IMR-90 (cell line): Measurements from ENCODE around the gene OR51M1. TPM values are rescaled to one million over a fixed set of nuclear protein-coding genes. Genes with fewer than 3 reads are reported as not detected.
"Not testable (repeated sequence)": the region's sequence is repeated elsewhere in the genome, so short reads cannot be mapped to it uniquely, and the experiment has no call there.

Experiments
- ATAC-seq: fragments of 200-7000 bp; cut with Tn5 transposase; 2 replicates; pipeline ENCODE4 v1.9.1; 2020; ENCODE audit warnings: low read depth, mild to moderate bottlenecking, moderate library complexity
- BruUV-seq: library from RNA; stranded (reverse); fragments of 400-500 nt; replicated peaks from 2 replicates; lab custom pipeline; 2021; lab: Mats Ljungman, UMichigan
- CTCF ChIA-PET: fragments of 300-600 bp; formaldehyde crosslinking; extraction: SDS; loops from one replicate; lab custom pipeline; 2021; ENCODE audit warnings: antibody characterized with exemption; lab: Yijun Ruan, JAX
- POLR2A ChIA-PET: fragments of 300-600 bp; sonication (Branson Sonifier 250); formaldehyde crosslinking; loops from one replicate; lab custom pipeline; 2022; ENCODE audit warnings: antibody characterized with exemption; ENCODE audit not compliant: unreplicated experiment; lab: Charles Lee
- DNase-seq: peaks from one replicate; pipeline ENCODE4 v3.0.0; 2013
- H2AFZ ChIP-seq: replicated peaks from 2 replicates; pipeline ENCODE3; 2013; ENCODE audit warnings: low read length, mild to moderate bottlenecking; ENCODE audit not compliant: poor library complexity
- H2AK5ac ChIP-seq: 2 replicates; pipeline ENCODE4 v1.6.1; 2013; ENCODE audit warnings: low read depth, low read length, inconsistent platforms
- H2AK9ac ChIP-seq: replicated peaks from 2 replicates; pipeline ENCODE3; 2013; ENCODE audit warnings: mild to moderate bottlenecking, low read depth, low read length, moderate library complexity; ENCODE audit not compliant: poor library complexity
- H2BK120ac ChIP-seq: 2 replicates; pipeline ENCODE4 v1.6.1; 2013; ENCODE audit warnings: low read depth, low read length, inconsistent platforms
- H2BK15ac ChIP-seq: 3 replicates; pipeline ENCODE4 v1.6.1; 2013; ENCODE audit warnings: low read depth, low read length, inconsistent platforms
- H2BK20ac ChIP-seq: 2 replicates; pipeline ENCODE4 v1.6.1; 2013; ENCODE audit warnings: low read depth, mild to moderate bottlenecking, inconsistent platforms, low read length, moderate library complexity
- H2BK5ac ChIP-seq: 2 replicates; pipeline ENCODE4 v1.6.1; 2013; ENCODE audit warnings: mild to moderate bottlenecking, low read depth, low read length, inconsistent platforms; ENCODE audit not compliant: poor library complexity, severe bottlenecking
- H3K14ac ChIP-seq: replicated peaks from 2 replicates; pipeline ENCODE4 v1.6.1; 2013; ENCODE audit warnings: low read depth, low read length, inconsistent platforms
- H3K18ac ChIP-seq: 2 replicates; pipeline ENCODE4 v1.6.1; 2013; ENCODE audit warnings: low read depth, low read length, control low read depth
- H3K23ac ChIP-seq: 2 replicates; pipeline ENCODE4 v1.6.1; 2013; ENCODE audit warnings: low read depth, low read length, inconsistent platforms
- H3K27ac ChIP-seq: 2 replicates; pipeline ENCODE4 v1.5.1; 2013; ENCODE audit warnings: mild to moderate bottlenecking, control low read depth, low read length; ENCODE audit not compliant: insufficient read depth
- H3K27me3 ChIP-seq: 2 replicates; pipeline ENCODE4 v1.6.1; 2013; ENCODE audit warnings: low read length; ENCODE audit not compliant: control insufficient read depth, insufficient read depth
- H3K36me3 ChIP-seq: 2 replicates; pipeline ENCODE4 v1.6.1; 2013; ENCODE audit warnings: low read length, mixed read lengths; ENCODE audit not compliant: control insufficient read depth, insufficient read depth
- H3K4ac ChIP-seq: 2 replicates; pipeline ENCODE4 v1.6.1; 2013; ENCODE audit warnings: low read depth, low read length, inconsistent platforms
- H3K4me1 ChIP-seq: 2 replicates; pipeline ENCODE4 v1.6.1; 2013; ENCODE audit warnings: low read length, mixed read lengths; ENCODE audit not compliant: control insufficient read depth, insufficient read depth
- H3K4me2 ChIP-seq: 2 replicates; pipeline ENCODE4 v1.6.1; 2013; ENCODE audit warnings: low read depth, mild to moderate bottlenecking, control low read depth, low read length, moderate library complexity
- H3K4me3 ChIP-seq: 2 replicates; pipeline ENCODE4 v1.5.1; 2013; ENCODE audit warnings: low read depth, mild to moderate bottlenecking, control low read depth, low read length, moderate library complexity; ENCODE audit not compliant: insufficient read depth
- H3K56ac ChIP-seq: 2 replicates; pipeline ENCODE4 v1.6.1; 2013; ENCODE audit warnings: low read length, inconsistent platforms; ENCODE audit not compliant: insufficient read depth; ENCODE audit errors: extremely low read depth
- H3K79me1 ChIP-seq, 2 experiments: 2 replicates each; pipeline ENCODE4 v1.6.1; 2013; ENCODE audit warnings: low read length in 2 of 2, inconsistent platforms in 1 of 2, low read depth in 1 of 2
- H3K9ac ChIP-seq: 2 replicates; pipeline ENCODE4 v1.6.1; 2013; ENCODE audit warnings: low read depth, low read length, control low read depth
- H3K9me1 ChIP-seq: 2 replicates; pipeline ENCODE4 v1.6.1; 2013; ENCODE audit warnings: low read length, inconsistent platforms; ENCODE audit not compliant: insufficient read depth
- H3K9me3 ChIP-seq: 2 replicates; pipeline ENCODE4 v1.6.1; 2013; ENCODE audit warnings: low read length; ENCODE audit not compliant: control insufficient read depth, insufficient read depth
- H4K20me1 ChIP-seq: 2 replicates; pipeline ENCODE4 v1.6.1; 2013; ENCODE audit warnings: low read length, inconsistent platforms; ENCODE audit not compliant: insufficient read depth
- H4K5ac ChIP-seq: 2 replicates; pipeline ENCODE4 v1.6.1; 2013; ENCODE audit warnings: mild to moderate bottlenecking, low read depth, low read length, control low read depth
- H4K8ac ChIP-seq, 2 experiments: 2 replicates each; pipeline ENCODE4 v1.6.1; 2013; ENCODE audit warnings: low read depth in 2 of 2, low read length in 2 of 2, control low read depth in 1 of 2, inconsistent platforms in 1 of 2
- H4K91ac ChIP-seq: 2 replicates; pipeline ENCODE4 v1.6.1; 2013; ENCODE audit warnings: low read depth, low read length, inconsistent platforms; ENCODE audit not compliant: insufficient read depth
- WGBS, 2 experiments: methylation state at CpG; one replicate each; pipeline versions ENCODE4 v1.1.5 to v1.1.7; 2013; ENCODE audit warnings: missing lambda C conversion rate in 2 of 2; ENCODE audit not compliant: insufficient read length in 1 of 2; ENCODE audit errors: extremely low coverage in 2 of 2; 5-methylcytosine and 5-hydroxymethylcytosine counted together
- dilution Hi-C: fragments of 300-500 bp; cut with HindIII; formaldehyde crosslinking; loops from one replicate; pipeline ENCODE4 v1.14.3; 2018; ENCODE audit warnings: low sequenced_read_pairs; ENCODE audit not compliant: unreplicated experiment
- in situ Hi-C: fragments of 300-500 bp; cut with MboI; formaldehyde crosslinking; loops from 3 replicates; pipeline ENCODE4 v1.14.3; 2019; ENCODE audit warnings: low sequenced_read_pairs, inconsistent platforms, mixed read lengths
- intact Hi-C: fragments of 100-400 bp; cut with micrococcal nuclease; formaldehyde crosslinking; loops from 2 replicates; pipeline ENCODE4 v1.10.0; 2022
- polyA plus RNA-seq, 3 experiments: library from polyadenylated mRNA; depleted of rRNA; stranded (reverse); fragments of >200 nt; gene quantifications; 2 replicates each; pipeline ENCODE4 v1.2.3, GENCODE V29; 2012; ENCODE audit warnings: low replicate concordance in 1 of 3
- total RNA-seq: library from RNA; depleted of rRNA; stranded (reverse); fragments of >200 nt; gene quantifications from 2 replicates; pipeline ENCODE4 v1.2.3, GENCODE V29; 2012

The OR51M1 gene
- total and polyA plus RNA-seq, 2 of the 4 experiments (the other 2 are of a cell fraction), result 0.54 to 0.87 TPM

GRCh38 chr11:5356031-5356430 lies 27.6 kb upstream of the OR51M1 start:
- H4K8ac ChIP-seq, intact Hi-C loops, BruUV-seq, H3K4me1 ChIP-seq, H4K5ac ChIP-seq, H2BK20ac ChIP-seq, H3K9ac ChIP-seq, H2AK9ac ChIP-seq, DNase-seq, in situ Hi-C loops, H3K9me3 ChIP-seq, H3K18ac ChIP-seq, H3K36me3 ChIP-seq, H2BK5ac ChIP-seq, H3K27ac ChIP-seq, ATAC-seq, H3K23ac ChIP-seq, H3K4me2 ChIP-seq, H3K56ac ChIP-seq, H4K91ac ChIP-seq, H4K20me1 ChIP-seq, H3K79me1 ChIP-seq, H3K27me3 ChIP-seq, H3K14ac ChIP-seq, H2BK120ac ChIP-seq, H2AK5ac ChIP-seq, dilution Hi-C loops, H3K4ac ChIP-seq, POLR2A ChIA-PET, CTCF ChIA-PET, H2AFZ ChIP-seq, H3K4me3 ChIP-seq, H2BK15ac ChIP-seq, H3K9me1 ChIP-seq: not testable (repeated sequence)
- no CpG with 5 or more reads among the region's 5 CpGs for WGBS, 2 experiments
